ENCODE measurements around the gene PRR14L. TPM values are rescaled to one million over a fixed set of nuclear protein-coding genes. Genes with fewer than 3 reads are reported as not detected.
"Not testable (repeated sequence)": the region's sequence is repeated elsewhere in the genome, so short reads cannot be mapped to it uniquely, and the experiment has no call there.

The PRR14L gene
- total RNA-seq, 1 donor from 2014 or later, result 57.9 TPM

DNA sequence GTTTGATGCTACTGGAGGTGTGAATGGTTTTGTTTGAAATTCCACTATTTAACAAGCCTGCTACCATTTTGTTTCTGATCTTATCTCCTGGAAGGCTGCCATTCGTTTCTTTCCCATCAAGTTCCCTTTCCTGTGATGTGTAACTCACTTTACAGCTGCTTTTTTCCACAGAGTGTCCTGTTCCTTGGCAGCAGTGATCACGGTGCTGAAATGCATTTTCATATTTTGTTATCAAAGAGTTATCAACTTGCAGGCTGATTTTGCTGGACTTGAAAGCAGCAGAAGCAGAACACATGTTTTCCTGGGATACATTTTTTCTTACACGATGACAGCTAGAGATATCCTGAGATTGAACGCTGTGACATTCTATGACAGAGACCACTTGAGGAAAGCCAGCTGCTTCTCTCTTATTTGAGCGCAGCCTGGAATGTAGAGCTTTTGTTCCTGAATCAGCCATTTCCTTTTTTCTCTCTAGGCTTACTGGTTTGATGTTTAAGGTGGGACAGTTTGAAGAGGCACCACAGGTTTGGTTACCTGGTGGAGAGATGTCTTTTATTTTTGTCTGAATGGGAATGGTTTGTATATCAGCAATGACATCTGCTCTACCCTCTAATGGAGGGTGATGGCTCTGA is 34.7 kb downstream of the PRR14L start:
- Histone ChIP-seq H3K27ac (no peak overlapping the region), H3K36me3 (peaks cover 88% of the 10 kb centered on the region)
- no peak for ATAC-seq

DNA sequence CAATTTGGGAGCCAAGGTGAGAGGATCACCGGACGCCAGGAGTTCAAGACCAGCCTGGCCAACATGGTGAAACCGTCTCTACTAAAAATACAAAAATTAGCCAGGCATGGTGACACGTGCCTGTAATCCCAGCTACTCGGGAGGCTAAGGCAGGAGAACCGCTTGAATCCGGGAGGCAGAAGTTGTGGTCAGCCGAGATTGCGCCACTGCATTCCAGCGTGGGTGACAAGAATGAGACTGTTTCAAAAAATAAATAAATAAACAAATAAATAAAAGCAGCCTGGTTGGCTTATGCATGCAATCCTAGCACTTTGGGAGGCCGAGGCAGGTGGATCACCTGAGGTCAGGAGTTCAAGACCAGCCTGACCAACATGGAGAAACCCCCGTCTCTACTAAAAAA is 38.7 kb downstream of the PRR14L start:
- intact Hi-C loops (cut with DNase I); H3K9me3 ChIP-seq; H3K4me1 ChIP-seq: not testable (repeated sequence)

More for the DNA sequence above, 34.7 kb downstream of the PRR14L start:
- Histone ChIP-seq H3K4me3 (no peak overlapping the region), H3K4me1 (no peaks in the 10 kb centered on the region), H3K27me3 (ENCODE audit: low read depth) (no peaks in the 10 kb centered on the region), H3K9me3 (no peaks in the 10 kb centered on the region)
- TF ChIP-seq, protein P1, sequence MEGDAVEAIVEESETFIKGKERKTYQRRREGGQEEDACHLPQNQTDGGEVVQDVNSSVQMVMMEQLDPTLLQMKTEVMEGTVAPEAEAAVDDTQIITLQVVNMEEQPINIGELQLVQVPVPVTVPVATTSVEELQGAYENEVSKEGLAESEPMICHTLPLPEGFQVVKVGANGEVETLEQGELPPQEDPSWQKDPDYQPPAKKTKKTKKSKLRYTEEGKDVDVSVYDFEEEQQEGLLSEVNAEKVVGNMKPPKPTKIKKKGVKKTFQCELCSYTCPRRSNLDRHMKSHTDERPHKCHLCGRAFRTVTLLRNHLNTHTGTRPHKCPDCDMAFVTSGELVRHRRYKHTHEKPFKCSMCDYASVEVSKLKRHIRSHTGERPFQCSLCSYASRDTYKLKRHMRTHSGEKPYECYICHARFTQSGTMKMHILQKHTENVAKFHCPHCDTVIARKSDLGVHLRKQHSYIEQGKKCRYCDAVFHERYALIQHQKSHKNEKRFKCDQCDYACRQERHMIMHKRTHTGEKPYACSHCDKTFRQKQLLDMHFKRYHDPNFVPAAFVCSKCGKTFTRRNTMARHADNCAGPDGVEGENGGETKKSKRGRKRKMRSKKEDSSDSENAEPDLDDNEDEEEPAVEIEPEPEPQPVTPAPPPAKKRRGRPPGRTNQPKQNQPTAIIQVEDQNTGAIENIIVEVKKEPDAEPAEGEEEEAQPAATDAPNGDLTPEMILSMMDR (IDR thresholded peaks at IDR 0.05), result no peak
- intact Hi-C loops (cut with DNase I), result no loop called here
- no peak for DNase-seq

DNA sequence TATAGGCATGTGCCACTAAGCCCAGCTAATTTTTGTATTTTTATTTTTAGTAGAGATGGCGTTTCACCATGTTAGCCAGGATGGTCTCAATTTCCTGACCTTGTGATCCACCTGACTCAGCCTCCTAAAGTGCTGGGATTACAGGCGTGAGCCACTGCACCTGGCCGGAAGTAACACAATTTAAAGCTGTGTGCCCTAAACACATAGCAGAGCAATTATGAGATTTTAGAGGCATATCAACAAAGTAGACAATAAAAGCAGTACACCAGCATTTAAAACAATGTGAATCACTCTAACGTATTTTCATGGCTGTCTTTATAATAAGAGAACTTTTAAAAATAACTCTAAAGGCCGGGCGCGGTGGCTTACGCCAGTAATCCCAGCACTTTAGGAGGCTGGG is 42.4 kb downstream of the PRR14L start:
- Histone ChIP-seq H3K4me3 (no peak overlapping the region), H3K36me3 (peaks cover 77% of the 10 kb centered on the region), H3K4me1 (no peaks in the 10 kb centered on the region), H3K27me3 (ENCODE audit: low read depth) (no peaks in the 10 kb centered on the region), H3K27ac (no peak overlapping the region), H3K9me3 (no peaks in the 10 kb centered on the region)
- intact Hi-C loops (cut with DNase I), result no loop called here
- DNase-seq, result no peak
- TF ChIP-seq, protein P1 (IDR thresholded peaks at IDR 0.05), result no peak
- ATAC-seq, result no peak

More for the DNA sequence above, 38.7 kb downstream of the PRR14L start:
- H3K36me3 ChIP-seq, result peaks cover 84% of the 10 kb centered on the region
- H3K4me3 ChIP-seq; H3K27ac ChIP-seq; ATAC-seq; H3K27me3 ChIP-seq (ENCODE audit: low read depth): not testable (repeated sequence)
- peak; percentile 69 for DNase-seq

DNA sequence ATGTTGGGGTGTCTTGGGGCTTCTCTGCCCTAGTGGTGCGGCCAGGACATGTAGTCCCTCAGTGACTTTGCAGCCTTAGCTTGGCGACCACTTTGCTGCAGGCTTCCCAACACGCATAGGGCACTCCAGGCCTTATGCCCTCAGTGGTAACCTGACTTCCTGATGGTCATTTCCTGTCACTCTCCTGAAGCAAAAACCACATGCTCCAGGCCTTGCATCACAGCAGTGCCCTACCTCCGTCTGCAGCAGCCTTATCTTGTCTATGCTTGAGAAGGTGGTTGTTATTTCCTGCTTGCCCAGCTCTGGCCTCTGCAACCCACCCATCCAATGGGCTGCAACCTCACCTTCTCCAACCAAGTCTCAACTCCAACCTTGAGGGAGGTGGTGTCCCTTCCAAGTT is 54.5 kb downstream of the PRR14L start:
- Histone ChIP-seq H3K27me3 (ENCODE audit: low read depth) (no peaks in the 10 kb centered on the region), H3K4me3 (no peak overlapping the region), H3K9me3 (no peaks in the 10 kb centered on the region), H3K27ac (no peak overlapping the region), H3K36me3 (peaks cover 97% of the 10 kb centered on the region), H3K4me1 (no peaks in the 10 kb centered on the region)
- intact Hi-C loops (cut with DNase I), result no loop called here
- TF ChIP-seq, protein P1 (IDR thresholded peaks at IDR 0.05), result no peak
- ATAC-seq (no peak), DNase-seq (no peak)

DNA sequence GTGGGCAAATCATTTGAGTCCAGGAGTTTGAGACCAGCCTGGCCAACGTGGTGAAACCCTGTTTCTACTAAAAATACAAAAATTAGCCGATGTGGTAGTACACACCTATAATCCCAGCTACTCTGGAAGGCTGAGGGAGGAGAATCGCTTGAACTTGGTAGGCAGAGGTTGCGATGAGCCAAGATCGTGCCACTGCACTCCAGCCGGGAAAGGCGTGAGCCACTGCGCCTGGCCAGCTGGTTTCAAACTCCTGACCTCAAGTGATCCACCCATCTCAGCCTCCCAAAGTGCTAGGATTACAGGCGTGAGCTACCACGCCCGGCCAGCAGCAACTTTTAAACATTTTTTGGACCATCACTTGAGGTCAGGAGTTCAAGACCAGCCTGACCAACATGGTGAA is 55.9 kb downstream of the PRR14L start:
- not testable (repeated sequence) for ATAC-seq

DNA sequence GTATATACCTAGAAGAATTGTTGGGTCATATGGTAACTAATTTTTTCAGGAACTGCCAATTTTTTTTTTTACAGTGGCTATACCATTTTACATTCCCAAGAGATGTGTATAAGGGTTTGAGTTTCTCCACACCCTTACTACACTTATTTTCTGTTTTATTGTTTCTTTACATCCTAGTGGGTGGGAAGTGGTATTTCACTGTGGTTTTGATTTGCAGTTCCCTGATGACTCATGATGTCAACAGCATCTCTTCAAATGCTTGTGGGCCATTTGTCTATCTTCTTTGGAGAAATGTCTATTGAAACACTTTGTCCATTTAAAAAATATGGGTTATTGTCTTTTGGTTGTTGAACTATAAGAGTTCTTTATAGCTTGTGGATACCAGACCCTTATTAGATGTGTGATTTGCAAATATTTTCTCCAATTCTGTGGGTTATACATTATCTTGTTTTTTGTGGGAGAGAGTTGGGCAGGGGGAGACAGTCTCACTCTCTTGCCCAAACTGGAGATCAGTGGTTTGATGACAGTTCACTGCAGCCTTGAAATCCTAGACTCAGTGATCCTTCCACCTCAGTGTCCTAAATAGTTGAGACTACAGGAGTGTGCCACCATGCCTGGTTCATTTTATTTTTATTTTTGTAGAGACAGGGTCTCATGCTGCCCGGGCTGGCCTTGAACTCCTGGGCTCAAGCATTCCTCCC is 57.6 kb downstream of the PRR14L start:
- TF ChIP-seq, protein P1 (IDR thresholded peaks at IDR 0.05), result no peak
- H3K27me3 ChIP-seq (ENCODE audit: low read depth), result no peaks in the 10 kb centered on the region
- no peaks in the 10 kb centered on the region for H3K9me3 ChIP-seq
- intact Hi-C loops (cut with DNase I), result no loop called here
- peaks cover 95% of the 10 kb centered on the region for H3K36me3 ChIP-seq
- DNase-seq, result no peak
- ATAC-seq, result no peak
- H3K4me1 ChIP-seq, result no peaks in the 10 kb centered on the region
- no peak overlapping the region for H3K27ac ChIP-seq
- no peak overlapping the region for H3K4me3 ChIP-seq

More for the DNA sequence above, 55.9 kb downstream of the PRR14L start:
- H3K9me3 ChIP-seq; intact Hi-C loops (cut with DNase I); DNase-seq; H3K27ac ChIP-seq; H3K27me3 ChIP-seq (ENCODE audit: low read depth); H3K4me3 ChIP-seq; H3K4me1 ChIP-seq: not testable (repeated sequence)
- peaks cover 97% of the 10 kb centered on the region for H3K36me3 ChIP-seq

All from lower lobe of right lung (tissue), 2 donors.